ENCODE data around the gene TMEM50B.
"Not testable (repeated sequence)": the region's sequence is repeated elsewhere in the genome, so short reads cannot be mapped to it uniquely, and the experiment has no call there.

The TMEM50B gene

GRCh38 chr21:33425825-33426224, 53.9 kb downstream of the TMEM50B start:
- no peak for TF ChIP-seq ZNF274 (IDR thresholded peaks at IDR 0.05; ENCODE audit: low read depth, low read length)
- H3K4me3 ChIP-seq (ENCODE audit: low read length): no peak overlapping the region

GRCh38 chr21:33424214-33424613, 55.6 kb downstream of the TMEM50B start:
- H3K4me3 ChIP-seq (ENCODE audit: low read length): no peak overlapping the region
- no peak for TF ChIP-seq ZNF274 (IDR thresholded peaks at IDR 0.05; ENCODE audit: low read depth, low read length)

GRCh38 chr21:33421713-33422393, 57.9 kb downstream of the TMEM50B start:
- H3K4me3 ChIP-seq (ENCODE audit: low read length): no peak overlapping the region
- TF ChIP-seq ZNF274 (IDR thresholded peaks at IDR 0.05; ENCODE audit: low read depth, low read length): no peak

GRCh38 chr21:33419538-33420123, 60.1 kb downstream of the TMEM50B start:
- no peak for TF ChIP-seq ZNF274 (IDR thresholded peaks at IDR 0.05; ENCODE audit: low read depth, low read length)
- no peak overlapping the region for H3K4me3 ChIP-seq (ENCODE audit: low read length)

- no peak overlapping the region for H3K4me3 ChIP-seq (ENCODE audit: low read length)
- TF ChIP-seq ZNF274 (IDR thresholded peaks at IDR 0.05; ENCODE audit: low read depth, low read length): no peak
Observed at GRCh38 chr21:33418691-33419090, 61.1 kb downstream of the TMEM50B start.

GRCh38 chr21:33414926-33415325, 64.8 kb downstream of the TMEM50B start:
- TF ChIP-seq ZNF274 (IDR thresholded peaks at IDR 0.05; ENCODE audit: low read depth, low read length): no peak
- H3K4me3 ChIP-seq (ENCODE audit: low read length): no peak overlapping the region

GRCh38 chr21:33414068-33414467, 65.7 kb downstream of the TMEM50B start:
- TF ChIP-seq ZNF274 (IDR thresholded peaks at IDR 0.05; ENCODE audit: low read depth, low read length): no peak
- no peak overlapping the region for H3K4me3 ChIP-seq (ENCODE audit: low read length)

- TF ChIP-seq ZNF274 (IDR thresholded peaks at IDR 0.05; ENCODE audit: low read depth, low read length): no peak
- no peak overlapping the region; the same call in 1 of the 2 replicates for H3K4me3 ChIP-seq (ENCODE audit: low read length)
Observed at GRCh38 chr21:33412832-33413519, 66.8 kb downstream of the TMEM50B start.

- not testable (repeated sequence) for H3K4me3 ChIP-seq (ENCODE audit: low read length)
Observed at GRCh38 chr21:33412439-33412831, 67.3 kb downstream of the TMEM50B start.

GRCh38 chr21:33411949-33412430, 67.8 kb downstream of the TMEM50B start:
- TF ChIP-seq ZNF274 (IDR thresholded peaks at IDR 0.05; ENCODE audit: low read depth, low read length): no peak
- no peak overlapping the region for H3K4me3 ChIP-seq (ENCODE audit: low read length)

- TF ChIP-seq ZNF274 (IDR thresholded peaks at IDR 0.05; ENCODE audit: low read depth, low read length): no peak
- no peak overlapping the region for H3K4me3 ChIP-seq (ENCODE audit: low read length)
Observed at GRCh38 chr21:33406493-33406892, 73.3 kb downstream of the TMEM50B start.

GRCh38 chr21:33403786-33404585, 75.8 kb downstream of the TMEM50B start:
- H3K4me3 ChIP-seq (ENCODE audit: low read length): peak overlapping the region; percentile 73
- TF ChIP-seq ZNF274 (IDR thresholded peaks at IDR 0.05; ENCODE audit: low read depth, low read length): no peak

GRCh38 chr21:33403128-33403785, 76.5 kb downstream of the TMEM50B start, which contains the start of gene IFNGR2:
TSS of gene IFNGR2 (plus strand) at chr21:33403413. CDS start at chr21:33403544, 131 bp downstream.
- no peak for TF ChIP-seq ZNF274 (IDR thresholded peaks at IDR 0.05; ENCODE audit: low read depth, low read length)
- peak within 1 kb of the TSS; percentile 73 for H3K4me3 ChIP-seq (ENCODE audit: low read length)

All from GM08714 (cell line).